T-cell (primary cell): ENCODE measurements around the gene GABPB2. TPM values are rescaled to one million over a fixed set of nuclear protein-coding genes. Genes with fewer than 3 reads are reported as not detected.

Experiments
- ATAC-seq, 4 experiments: fragments of 200-7000 bp in 3 of 4; fragments of 150-1000 bp in 1 of 4; cut with Tn5 transposase; replicated peaks in 1 of 4; 1 replicate in 3 of 4; 2 replicates in 1 of 4; pipeline ENCODE4 v1.10.0; 2021; ENCODE audit warnings: moderate library complexity in 3 of 4, mild to moderate bottlenecking in 2 of 4, moderate number of reproducible peaks in 1 of 4
- CTCF ChIA-PET, 2 donors: fragments of 300-600 bp; sonication (Branson Sonifier 250); formaldehyde crosslinking; loops; one replicate each; lab custom pipeline; 2022; ENCODE audit warnings: antibody characterized with exemption in 2 of 2; lab: Charles Lee
- POLR2A ChIA-PET, 2 donors: fragments of 300-600 bp; sonication (Branson Sonifier 250); formaldehyde crosslinking; loops; one replicate each; lab custom pipeline; 2022; ENCODE audit warnings: antibody characterized with exemption in 2 of 2; lab: Charles Lee
- DNase-seq, 35 experiments: peaks; one replicate each; pipeline versions ENCODE4 v3.0.0 to v3.0.0-alpha.2; 2013 to 2023
- H3K27ac ChIP-seq: one replicate; pipeline ENCODE4 v1.5.1; 2013; ENCODE audit warnings: low read length
- H3K27me3 ChIP-seq, 2 experiments: replicated peaks in 1 of 2; 1 replicate in 1 of 2; 2 replicates in 1 of 2; pipeline versions ENCODE4 v1.6.1 to v1.7.0; 2013; ENCODE audit warnings: low read length in 1 of 2, mixed read lengths in 1 of 2; ENCODE audit not compliant: control insufficient read depth in 2 of 2, insufficient read depth in 2 of 2; ENCODE audit errors: extremely low read depth in 1 of 2
- H3K36me3 ChIP-seq, 2 donors: 1 replicate in 1 of 2; 2 replicates in 1 of 2; pipeline versions ENCODE4 v1.6.1 to v1.7.0; 2013; ENCODE audit warnings: low read length in 1 of 2; ENCODE audit not compliant: control insufficient read depth in 2 of 2, insufficient read depth in 1 of 2; ENCODE audit errors: extremely low read depth in 1 of 2
- H3K4me1 ChIP-seq, 2 experiments: 1 replicate in 1 of 2; 2 replicates in 1 of 2; pipeline versions ENCODE4 v1.6.1 to v1.7.0; 2013; ENCODE audit warnings: low read length in 2 of 2, mixed read lengths in 1 of 2; ENCODE audit not compliant: insufficient read depth in 2 of 2, control insufficient read depth in 1 of 2; ENCODE audit errors: extremely low read depth in 1 of 2
- H3K4me3 ChIP-seq, 2 donors: 1 replicate in 1 of 2; 2 replicates in 1 of 2; pipeline versions ENCODE4 v1.5.1 to v1.7.0; 2013; ENCODE audit warnings: mild to moderate bottlenecking in 2 of 2, low read length in 1 of 2, moderate library complexity in 1 of 2; ENCODE audit not compliant: control insufficient read depth in 1 of 2; ENCODE audit errors: extremely low read depth in 1 of 2
- H3K9me3 ChIP-seq: 2 replicates; pipeline ENCODE4 v1.7.0; 2013
- H3K27ac Mint-ChIP-seq, 2 donors: one replicate each; pipeline ENCODE4 v1.8.0; 2020 to 2021; ENCODE audit warnings: mild to moderate bottlenecking in 2 of 2, mixed read lengths in 2 of 2
- H3K27me3 Mint-ChIP-seq, 2 donors: one replicate each; pipeline ENCODE4 v1.8.0; 2021 to 2022; ENCODE audit warnings: mixed read lengths in 2 of 2
- H3K36me3 Mint-ChIP-seq: one replicate; pipeline ENCODE4 v1.8.0; 2021; ENCODE audit warnings: mixed read lengths
- H3K4me1 Mint-ChIP-seq, 3 donors: one replicate each; pipeline ENCODE4 v1.8.0; 2020 to 2022; ENCODE audit warnings: mixed read lengths in 3 of 3, mild to moderate bottlenecking in 1 of 3
- H3K4me3 Mint-ChIP-seq, 3 donors: one replicate each; pipeline ENCODE4 v1.8.0; 2020 to 2022; ENCODE audit warnings: mild to moderate bottlenecking in 3 of 3, mixed read lengths in 3 of 3, moderate library complexity in 3 of 3
- H3K9me3 Mint-ChIP-seq, 3 donors: one replicate each; pipeline ENCODE4 v1.8.0; 2020 to 2022; ENCODE audit warnings: mixed read lengths in 3 of 3
- WGBS: methylation state at CpG from one replicate; pipeline ENCODE4 v1.1.5; 2013; ENCODE audit warnings: missing lambda C conversion rate; ENCODE audit not compliant: insufficient coverage; 5-methylcytosine and 5-hydroxymethylcytosine counted together
- total RNA-seq, 35 experiments: library from RNA in 6 of 35; stranded (reverse) in 6 of 35; fragments of 120-200 nt in 1 of 35; gene quantifications; one replicate each; pipeline versions ENCODE4 v1.2.1 to v1.2.4 and lab custom pipeline; 2013 to 2026

GABPB2 gene
- total RNA-seq, 5 donors from 2014 or later (not counting 1 experiment from before 2014, with no cell fraction given), result 29.6 to 41.3 (median 32.5) TPM

- ChIA-PET CTCF (interaction anchor here (0.6 to 3.1 kb wide), 6 partner anchors 10 to 39 kb away, joined by 3 to 22 read pairs (median 5); partner anchors contain the start of genes C1orf56 (in 1 of the 2) and GABPB2 (in 1 of the 2)), POLR2A (interaction anchor here in 1 of 2 donors (0.6 kb wide), 2 partner anchors 151 to 498 kb away, joined by 3 read pairs; no protein-coding TSS in a partner anchor)
- peaks cover 4 to 24% of the 10 kb centered on the region in 2 experiments for H3K4me1 ChIP-seq
- peak overlapping the region; percentile 92 for H3K27ac ChIP-seq
- no peaks in the 10 kb centered on the region for H3K9me3 Mint-ChIP-seq
- H3K36me3 ChIP-seq, result peaks cover 5 to 9% of the 10 kb centered on the region in 2 donors
- peak overlapping the region; percentile 93 to 99 (median 95) for H3K4me3 Mint-ChIP-seq
- H3K27ac Mint-ChIP-seq, result peak overlapping the region; percentile 96 to 99
- H3K9me3 ChIP-seq, result no peaks in the 10 kb centered on the region
- peaks cover 24% of the 10 kb centered on the region for H3K36me3 Mint-ChIP-seq
- DNase-seq (no peak), ATAC-seq (no peak)
- H3K4me3 ChIP-seq, result peak overlapping the region; percentile 78 to 100
- H3K4me1 Mint-ChIP-seq, result peaks cover 31 to 44% (median 32%) of the 10 kb centered on the region in 3 donors
- H3K27me3 ChIP-seq, result no peaks in the 10 kb centered on the region
- no CpG with 5 or more reads among the region's 4 CpGs for WGBS
- H3K27me3 Mint-ChIP-seq, result no peaks in the 10 kb centered on the region
Measured at GRCh38 chr1:151060657-151061421, 9.7 kb upstream of the GABPB2 start.

GRCh38 chr1:151061704-151062103, 8.9 kb upstream of the GABPB2 start:
- Mint-ChIP-seq H3K4me3 (no peak overlapping the region), H3K27me3 (no peaks in the 10 kb centered on the region)

GRCh38 chr1:151062741-151063371, 7.7 kb upstream of the GABPB2 start:
- no peak overlapping the region for H3K27ac Mint-ChIP-seq
- no peaks in the 10 kb centered on the region for H3K27me3 Mint-ChIP-seq
- no peaks in the 10 kb centered on the region for H3K9me3 ChIP-seq
- peaks cover 8% of the 10 kb centered on the region for H3K36me3 Mint-ChIP-seq
- no peaks in the 10 kb centered on the region for H3K27me3 ChIP-seq
- no peak overlapping the region for H3K27ac ChIP-seq
- peaks cover 16 to 24% (median 21%) of the 10 kb centered on the region in 3 donors for H3K4me1 Mint-ChIP-seq
- no peak overlapping the region for H3K4me3 ChIP-seq
- H3K9me3 Mint-ChIP-seq, result no peaks in the 10 kb centered on the region
- ChIA-PET CTCF (interaction anchor here (1.0 to 1.7 kb wide), 2 partner anchors 15 to 38 kb away, joined by 3 to 6 read pairs; partner anchors contain the start of gene C1orf56 (in 1 of the 2)), POLR2A (no interaction called here)
- DNase-seq, result no peak
- peaks cover 0 to 9% of the 10 kb centered on the region in 2 donors for H3K36me3 ChIP-seq
- ATAC-seq, result no peak
- WGBS, result 86% methylated on average over 1 of the region's 3 CpGs
- H3K4me3 Mint-ChIP-seq, result no peak overlapping the region
- H3K4me1 ChIP-seq, result peaks cover 4 to 11% of the 10 kb centered on the region in 2 experiments

More at GRCh38 chr1:151061704-151062103, 8.9 kb upstream of the GABPB2 start:
- peaks cover 4 to 9% of the 10 kb centered on the region in 2 donors for H3K36me3 ChIP-seq
- H3K27ac Mint-ChIP-seq, result peak overlapping the region; percentile 16 to 28
- ChIA-PET CTCF (interaction anchor here in 1 of 2 donors (0.5 to 3.1 kb wide), 6 partner anchors 9 to 562 kb away, joined by 3 to 22 read pairs (median 5); partner anchors contain the start of genes C1orf56 and GABPB2), POLR2A (interaction anchor here in 1 of 2 donors (0.8 kb wide), 1 partner anchor 9 kb away, joined by 4 read pairs; no protein-coding TSS in a partner anchor)
- no peak overlapping the region for H3K4me3 ChIP-seq
- WGBS, result no CpG with 5 or more reads among the region's 2 CpGs
- H3K4me1 Mint-ChIP-seq, result peaks cover 22 to 35% (median 24%) of the 10 kb centered on the region in 3 donors
- H3K9me3 Mint-ChIP-seq, result no peaks in the 10 kb centered on the region
- DNase-seq (no peak), ATAC-seq (no peak)
- no peak overlapping the region for H3K27ac ChIP-seq
- H3K4me1 ChIP-seq, result peaks cover 4 to 19% of the 10 kb centered on the region in 2 experiments
- peaks cover 15% of the 10 kb centered on the region for H3K36me3 Mint-ChIP-seq
- no peaks in the 10 kb centered on the region for H3K9me3 ChIP-seq
- no peaks in the 10 kb centered on the region for H3K27me3 ChIP-seq

GRCh38 chr1:151065089-151065645, 5.4 kb upstream of the GABPB2 start:
- no peaks in the 10 kb centered on the region for H3K9me3 Mint-ChIP-seq
- Histone ChIP-seq H3K9me3 (no peaks in the 10 kb centered on the region), H3K36me3 (peaks cover 0 to 9% of the 10 kb centered on the region in 2 donors), H3K4me3 (no peak overlapping the region), H3K27ac (no peak overlapping the region), H3K4me1 (peaks cover 7 to 14% of the 10 kb centered on the region in 2 experiments), H3K27me3 (no peaks in the 10 kb centered on the region)
- no peak for DNase-seq
- ATAC-seq, result no peak
- peaks cover 15 to 25% (median 18%) of the 10 kb centered on the region in 3 donors for H3K4me1 Mint-ChIP-seq
- POLR2A ChIA-PET, result interaction anchor here (0.5 to 1.0 kb wide), 5 partner anchors 8 to 574 kb away, joined by 3 to 6 read pairs (median 5); no protein-coding TSS in a partner anchor
- H3K27ac Mint-ChIP-seq, result peak overlapping the region in 1 of 2 donors; percentile 23
- CTCF ChIA-PET, result interaction anchor here (0.6 to 1.4 kb wide), 5 partner anchors 7 to 190 kb away, joined by 3 to 5 read pairs (median 3); no protein-coding TSS in a partner anchor
- no peaks in the 10 kb centered on the region for H3K36me3 Mint-ChIP-seq
- no peaks in the 10 kb centered on the region for H3K27me3 Mint-ChIP-seq
- no peak overlapping the region for H3K4me3 Mint-ChIP-seq

- DNase-seq (no peak), ATAC-seq (no peak)
- Mint-ChIP-seq H3K27ac (peak overlapping the region in 1 of 2 donors; percentile 34), H3K4me1 (peaks cover 13 to 19% (median 19%) of the 10 kb centered on the region in 3 donors), H3K36me3 (no peaks in the 10 kb centered on the region), H3K9me3 (no peaks in the 10 kb centered on the region), H3K4me3 (no peak overlapping the region), H3K27me3 (no peaks in the 10 kb centered on the region)
- ChIA-PET POLR2A (no interaction called here), CTCF (interaction anchor here in 1 of 2 donors (0.7 kb wide), 1 partner anchor 8 kb away, joined by 5 read pairs; no protein-coding TSS in a partner anchor)
- 100% methylated on average over 3 of the region's 4 CpGs for WGBS
- Histone ChIP-seq H3K27ac (no peak overlapping the region), H3K36me3 (peaks cover 0 to 9% of the 10 kb centered on the region in 2 donors), H3K27me3 (no peaks in the 10 kb centered on the region), H3K4me3 (no peak overlapping the region), H3K4me1 (peaks cover 3 to 22% of the 10 kb centered on the region in 2 experiments), H3K9me3 (no peaks in the 10 kb centered on the region)
Measured at GRCh38 chr1:151067185-151067584, 3.4 kb upstream of the GABPB2 start.
